ENCODE results near the gene ACSL3.

ACSL3 gene

DNA sequence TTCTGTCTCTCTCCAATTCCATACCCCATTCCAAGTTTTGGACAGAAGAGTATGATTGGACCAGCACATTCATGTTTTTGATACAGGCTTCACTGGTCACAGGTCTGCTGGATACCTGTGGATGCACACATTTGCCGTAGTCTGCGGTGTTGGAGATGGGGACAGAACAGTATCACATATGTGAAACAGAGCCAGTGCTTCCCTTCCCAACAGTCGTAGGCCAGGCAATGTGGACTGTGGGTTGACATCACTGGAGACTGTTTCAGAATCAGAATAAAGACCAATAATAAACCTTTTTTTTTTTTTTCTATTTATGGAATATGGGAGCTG is 18.7 kb downstream of the ACSL3 start:
- no peak for DNase-seq (ENCODE audit: low read depth in 2 of 2)

DNA sequence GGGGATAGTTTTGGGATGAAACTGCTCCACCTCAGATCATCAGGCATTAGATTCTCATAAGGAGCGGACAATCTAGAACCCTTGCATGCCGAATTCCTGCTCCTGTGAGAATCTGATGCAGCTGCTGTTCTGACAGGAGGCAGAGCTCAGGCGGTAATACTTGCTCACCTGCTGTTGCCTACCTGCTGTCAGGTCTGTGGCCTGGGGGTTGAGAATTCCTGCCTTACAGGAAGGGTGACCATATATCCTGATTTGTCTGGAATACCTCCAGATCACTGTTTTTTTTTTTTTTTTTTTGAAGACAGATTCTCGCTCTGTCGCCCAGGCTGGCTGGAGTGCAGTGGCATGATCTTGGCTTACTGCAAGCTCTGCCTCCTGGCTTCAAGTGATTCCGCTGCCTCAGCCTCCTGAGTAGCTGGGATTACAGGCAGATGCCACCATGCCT is 21.7 kb downstream of the ACSL3 start:
- DNase-seq (ENCODE audit: low read depth in 2 of 2) = no peak

DNA sequence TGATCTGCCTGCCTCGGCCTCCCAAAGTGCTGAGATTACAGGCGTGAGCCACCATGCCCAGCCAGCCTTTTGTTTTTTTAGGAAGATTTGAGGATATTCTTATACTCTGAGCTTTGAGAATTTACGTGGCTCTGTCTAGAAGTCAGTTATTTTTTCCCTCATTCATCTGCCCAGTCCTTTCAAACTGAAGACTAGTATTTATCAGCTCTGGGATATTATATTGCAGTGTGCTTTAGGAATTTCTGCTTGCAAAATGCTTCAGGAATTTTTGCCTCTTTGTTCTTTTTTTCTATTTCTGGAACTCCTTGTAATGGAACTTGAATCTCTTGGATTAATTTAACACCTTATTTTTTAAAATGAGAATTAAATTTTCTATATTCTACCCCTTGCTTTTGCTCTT is 22.6 kb downstream of the ACSL3 start:
- DNase-seq (ENCODE audit: low read depth in 2 of 2) = no peak

DNA sequence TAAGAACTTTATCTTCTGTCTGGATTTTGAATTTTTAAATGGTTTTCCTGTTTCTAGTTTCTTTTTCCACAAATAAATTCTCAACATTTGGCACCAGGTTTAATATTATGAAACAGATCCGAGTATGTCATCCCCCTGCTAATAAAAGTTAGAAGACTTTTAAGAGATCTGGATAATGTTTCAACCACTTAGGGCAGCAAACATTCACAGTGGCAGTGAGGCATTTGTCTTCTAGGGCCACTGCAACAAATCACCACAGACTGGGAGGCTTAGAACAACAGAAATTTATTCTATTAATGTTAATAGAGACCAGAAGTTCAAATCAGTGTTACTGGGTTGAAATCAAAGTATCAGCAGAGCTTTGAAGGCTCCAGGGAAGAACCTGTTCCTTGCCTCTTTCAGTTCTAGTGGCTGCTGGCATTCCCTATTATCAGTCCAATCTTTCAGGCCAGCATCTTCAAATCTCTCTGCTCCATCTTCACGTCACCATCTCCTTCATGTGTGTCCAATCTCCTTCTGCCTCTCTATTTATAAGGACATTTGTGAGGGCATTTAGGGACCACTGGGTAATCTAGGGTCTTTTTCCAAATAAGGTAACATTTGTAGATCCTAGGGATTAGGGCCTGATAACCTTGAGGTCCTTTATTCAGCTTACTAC is 23.4 kb downstream of the ACSL3 start:
- DNase-seq (ENCODE audit: low read depth in 2 of 2) = no peak

DNA sequence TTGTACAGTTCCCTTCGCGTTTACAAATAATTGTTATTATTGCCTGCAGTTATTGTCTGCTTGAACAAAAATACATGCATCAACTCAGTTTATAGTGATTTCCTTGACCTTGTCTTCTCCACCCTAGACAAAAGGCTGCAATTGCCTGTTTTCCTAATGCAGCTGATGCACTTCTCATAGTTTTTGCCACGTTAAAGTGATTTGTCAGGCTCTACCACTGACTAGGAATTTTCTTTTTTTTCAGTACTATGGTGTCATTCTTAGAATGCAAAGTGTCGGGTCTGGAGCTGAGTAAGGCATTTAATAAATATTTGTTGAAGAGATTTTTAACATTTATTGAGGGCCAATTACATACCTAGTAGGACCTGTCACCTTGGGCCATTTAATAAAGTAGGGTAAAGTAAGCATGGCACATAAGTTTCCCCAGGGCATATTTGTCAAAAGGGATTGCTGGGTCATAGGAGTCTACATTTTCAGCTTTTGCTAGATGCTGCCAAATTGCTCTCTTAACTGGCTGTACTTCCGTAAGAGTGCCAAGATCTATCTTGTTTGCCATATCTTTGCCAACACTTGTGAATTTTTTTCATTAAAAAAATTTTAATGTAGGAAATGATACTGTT is 24.1 kb downstream of the ACSL3 start:
- DNase-seq (ENCODE audit: low read depth in 2 of 2) = no peak

DNA sequence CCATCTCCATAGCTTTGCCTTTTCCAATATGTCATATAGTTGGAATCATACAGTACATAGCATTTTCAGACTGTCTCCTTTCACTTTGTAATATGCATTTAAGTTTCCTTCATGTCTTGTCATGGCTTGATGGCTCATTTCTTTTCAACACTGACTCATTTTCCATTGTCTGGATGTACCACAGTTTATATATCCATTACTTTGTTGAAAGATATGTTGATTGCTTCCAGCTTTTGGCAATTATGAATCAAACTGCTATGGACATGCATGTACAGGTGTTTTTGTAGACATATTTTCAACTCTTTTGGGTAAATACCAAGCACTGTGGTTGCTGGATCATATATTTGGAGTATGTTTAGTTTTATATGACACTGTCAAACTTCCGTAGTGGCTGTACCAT is 26.3 kb downstream of the ACSL3 start:
- no peak for DNase-seq (ENCODE audit: low read depth in 2 of 2)

DNA sequence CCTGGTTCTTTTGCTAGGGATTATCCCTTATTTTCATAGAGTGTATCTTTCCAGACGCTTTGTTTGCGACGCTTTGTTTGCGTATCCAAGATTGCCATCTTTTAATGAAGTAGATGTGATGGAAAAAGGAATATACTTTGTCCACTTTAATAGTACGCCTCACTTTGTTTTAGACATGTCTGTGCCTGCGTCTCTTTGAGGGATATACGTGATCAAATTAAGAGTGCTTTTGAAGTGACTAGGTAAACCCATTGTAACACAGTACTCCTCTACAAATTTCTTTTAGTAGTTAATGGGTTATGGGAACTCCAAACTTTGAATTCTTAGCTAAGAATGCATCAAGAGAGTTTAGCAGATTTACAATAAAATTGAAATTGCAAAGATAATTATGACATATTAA is 27.9 kb downstream of the ACSL3 start:
- no peak for DNase-seq (ENCODE audit: low read depth in 2 of 2)

DNA sequence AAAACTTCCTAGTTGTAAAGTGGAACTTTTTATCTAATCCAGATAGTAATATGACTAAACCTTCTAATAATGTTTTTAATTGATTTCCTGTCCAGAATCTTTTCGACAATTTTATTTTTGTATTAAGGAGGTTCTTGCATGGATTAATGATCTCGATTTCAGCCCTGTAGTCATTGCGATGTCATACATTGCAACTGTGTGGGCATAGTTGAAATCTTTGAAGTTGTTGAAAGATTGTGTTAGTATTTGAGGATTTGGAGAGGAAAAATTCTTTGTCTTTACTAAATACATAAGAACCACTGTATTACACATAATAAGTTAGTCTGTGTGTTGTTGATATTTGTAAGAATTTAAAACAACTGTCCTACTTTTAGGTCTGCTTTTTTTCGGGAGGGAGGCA is 31.1 kb downstream of the ACSL3 start:
- no peak for DNase-seq (ENCODE audit: low read depth in 2 of 2)

DNA sequence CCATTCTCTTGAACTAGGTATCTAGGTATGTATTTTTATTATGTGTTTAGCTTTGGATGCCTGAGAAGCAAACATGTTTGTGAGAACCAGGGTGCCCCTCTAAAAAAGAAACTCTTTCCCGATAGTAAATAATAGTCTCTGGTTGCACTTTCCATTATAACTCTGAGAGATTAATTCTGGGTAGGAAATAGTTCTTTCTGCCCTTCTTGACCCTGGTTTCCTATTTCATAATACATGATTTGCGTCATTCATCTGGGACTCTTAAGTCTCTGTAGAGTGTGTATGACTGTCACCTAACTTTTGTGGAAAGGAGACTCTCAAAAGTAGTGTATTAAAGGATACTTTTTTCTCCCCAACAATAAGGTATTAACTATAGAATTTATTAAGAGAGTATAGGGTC is 31.5 kb downstream of the ACSL3 start:
- DNase-seq (ENCODE audit: low read depth in 2 of 2) = no peak

DNA sequence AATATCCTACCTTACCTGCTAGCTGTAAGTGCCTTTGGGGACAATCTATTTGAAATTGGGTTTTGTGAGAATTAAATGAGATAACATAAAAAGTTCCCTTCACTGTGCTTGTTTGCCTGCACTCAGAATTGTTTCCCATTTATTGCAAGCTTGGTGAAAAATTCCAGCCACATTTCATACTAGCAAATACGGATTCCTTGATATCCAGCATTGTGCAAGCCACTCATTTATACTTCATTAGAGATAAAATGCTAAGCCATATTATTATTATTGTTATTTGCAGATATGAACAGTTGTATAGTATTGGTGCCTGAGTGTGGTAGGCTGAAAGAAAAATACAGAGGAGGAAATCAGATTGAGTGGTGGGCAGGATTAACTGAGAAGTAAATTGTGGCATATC is 31.9 kb downstream of the ACSL3 start:
- no peak for DNase-seq (ENCODE audit: low read depth in 2 of 2)

DNA sequence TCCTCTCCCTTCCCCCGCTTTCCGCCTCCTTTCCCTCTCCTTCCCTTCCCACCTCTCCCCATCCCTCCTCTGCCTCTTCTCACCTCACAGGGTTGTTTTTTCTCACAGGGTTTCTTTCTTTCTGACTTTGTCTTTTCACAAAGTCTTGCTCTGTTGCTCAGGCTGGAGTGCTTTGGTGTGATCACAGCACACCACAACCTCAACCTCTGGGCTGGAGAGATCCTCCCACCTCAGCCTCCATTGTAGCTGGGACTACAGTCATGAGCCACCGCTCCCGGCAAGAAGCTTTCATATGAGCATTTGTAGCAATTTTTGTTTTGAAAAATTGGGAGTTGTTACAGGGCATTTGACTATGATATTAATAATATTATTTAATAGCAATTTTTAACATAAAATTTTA is 32.9 kb downstream of the ACSL3 start:
- no peak for DNase-seq (ENCODE audit: low read depth in 2 of 2)

DNA sequence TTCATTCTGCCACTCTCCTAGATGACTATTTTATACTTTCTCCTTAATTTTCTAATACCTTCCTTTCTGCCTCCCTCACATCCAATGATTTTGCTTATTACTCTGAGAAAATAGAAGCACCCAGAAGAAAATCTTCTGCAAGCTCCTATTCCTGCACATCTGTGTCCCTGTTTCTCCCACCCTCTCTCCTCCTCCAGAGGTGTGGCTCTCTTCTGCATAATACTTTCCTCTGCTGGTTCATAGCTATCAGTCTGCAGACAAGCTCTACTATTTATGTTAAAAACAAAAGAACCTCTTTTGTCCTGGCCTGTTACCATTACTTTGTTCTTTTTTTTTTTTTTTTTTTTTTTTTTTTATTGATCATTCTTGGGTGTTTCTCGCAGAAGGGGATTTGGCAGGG is 34.3 kb downstream of the ACSL3 start:
- DNase-seq (ENCODE audit: low read depth in 2 of 2) = no peak

DNA sequence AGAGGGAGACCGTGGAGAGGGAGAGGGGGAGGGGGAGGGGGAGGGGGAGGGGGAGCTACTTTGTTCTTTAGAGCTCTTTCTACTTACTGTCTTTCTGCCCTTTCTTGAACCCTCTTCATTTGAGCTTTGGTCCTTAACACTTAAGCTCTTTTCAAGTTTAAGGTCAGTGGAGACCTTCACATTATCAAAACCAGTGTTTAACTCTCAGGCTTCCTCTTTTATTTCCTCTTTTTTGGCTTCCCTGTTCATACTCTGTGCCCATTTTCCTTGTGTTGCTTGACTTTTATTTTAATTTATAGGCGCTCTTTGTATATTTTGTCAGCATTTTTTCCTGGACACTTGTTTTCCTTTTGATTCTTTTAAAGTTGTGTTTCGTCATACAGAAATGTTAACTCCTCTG is 37.1 kb downstream of the ACSL3 start:
- no peak for DNase-seq (ENCODE audit: low read depth in 2 of 2)

DNA sequence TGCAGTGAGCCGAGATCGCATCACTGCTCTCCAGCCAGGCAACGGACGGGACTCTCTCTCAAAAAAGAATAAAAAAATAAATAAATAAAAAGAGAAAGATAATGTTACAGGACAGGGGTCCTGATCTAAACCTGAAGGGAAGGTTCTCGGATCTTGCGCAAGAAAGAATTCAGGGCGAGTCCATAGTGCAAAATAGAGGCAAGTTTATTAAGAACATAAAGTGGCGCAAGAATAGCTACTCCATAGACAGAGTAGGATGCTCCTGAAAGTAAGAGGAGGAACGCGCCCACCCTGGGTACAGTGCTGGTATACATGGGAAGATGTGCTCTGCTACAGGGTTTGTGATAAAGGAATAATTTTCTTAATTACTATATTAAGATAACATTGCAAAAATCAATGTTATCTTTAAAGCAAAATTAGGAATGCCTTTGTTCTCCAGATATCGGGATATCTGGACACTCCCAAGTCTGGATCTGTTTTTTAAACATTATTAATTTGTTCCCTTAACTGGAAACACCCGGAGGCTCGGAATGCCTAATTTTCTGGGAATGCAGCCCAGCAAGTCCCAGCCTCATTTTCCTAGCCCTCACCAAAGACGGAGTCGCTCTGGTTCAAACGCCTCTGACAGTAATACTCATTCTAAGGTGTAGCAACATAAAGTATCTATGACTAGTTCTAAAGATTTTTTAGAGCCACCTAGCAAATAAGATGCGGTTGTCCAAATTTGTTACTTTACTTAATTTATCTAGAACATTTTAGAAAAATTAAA is 38.8 kb downstream of the ACSL3 start:
- no peak for DNase-seq (ENCODE audit: low read depth in 2 of 2)

DNA sequence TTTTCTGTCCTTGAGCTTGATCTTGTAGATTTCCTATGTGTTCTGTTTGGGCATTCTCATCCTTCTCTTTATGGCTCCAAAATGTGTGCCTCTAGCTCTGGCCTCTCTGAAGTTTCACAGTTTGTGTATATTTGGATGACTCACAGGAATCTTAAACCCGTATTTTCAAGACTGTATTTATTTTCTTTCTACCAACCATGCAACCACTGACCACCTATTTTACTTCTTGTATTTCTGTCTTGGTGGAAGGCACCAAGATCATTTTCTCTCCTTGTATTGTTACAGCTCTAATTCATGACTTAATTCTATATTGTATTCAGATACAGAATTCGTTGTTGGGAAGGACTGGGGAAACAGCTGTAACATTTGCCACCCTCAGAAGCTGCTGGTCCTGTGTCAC is 39.5 kb downstream of the ACSL3 start:
- no peak for DNase-seq (ENCODE audit: low read depth in 2 of 2)

DNA sequence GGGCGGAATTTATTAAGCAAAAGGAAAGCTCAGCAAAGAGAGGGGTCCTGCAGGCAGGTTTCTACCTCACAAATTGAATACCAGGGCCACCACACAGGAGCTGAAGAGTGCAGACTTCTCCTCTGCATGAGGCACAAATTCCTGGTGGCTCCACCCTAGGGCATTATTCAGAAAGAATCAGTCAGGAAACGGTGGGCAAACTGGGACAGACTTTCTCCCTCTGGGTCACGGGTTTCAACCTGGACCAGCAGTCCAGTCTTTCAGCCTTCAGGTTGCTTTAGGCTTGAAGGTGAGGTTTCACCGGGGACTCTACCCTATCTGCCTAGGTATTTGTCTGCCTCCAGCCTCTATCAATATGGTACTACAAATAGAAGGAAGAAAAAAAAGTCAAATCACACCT is 41.8 kb downstream of the ACSL3 start:
- DNase-seq (ENCODE audit: low read depth in 2 of 2) = no peak

DNA sequence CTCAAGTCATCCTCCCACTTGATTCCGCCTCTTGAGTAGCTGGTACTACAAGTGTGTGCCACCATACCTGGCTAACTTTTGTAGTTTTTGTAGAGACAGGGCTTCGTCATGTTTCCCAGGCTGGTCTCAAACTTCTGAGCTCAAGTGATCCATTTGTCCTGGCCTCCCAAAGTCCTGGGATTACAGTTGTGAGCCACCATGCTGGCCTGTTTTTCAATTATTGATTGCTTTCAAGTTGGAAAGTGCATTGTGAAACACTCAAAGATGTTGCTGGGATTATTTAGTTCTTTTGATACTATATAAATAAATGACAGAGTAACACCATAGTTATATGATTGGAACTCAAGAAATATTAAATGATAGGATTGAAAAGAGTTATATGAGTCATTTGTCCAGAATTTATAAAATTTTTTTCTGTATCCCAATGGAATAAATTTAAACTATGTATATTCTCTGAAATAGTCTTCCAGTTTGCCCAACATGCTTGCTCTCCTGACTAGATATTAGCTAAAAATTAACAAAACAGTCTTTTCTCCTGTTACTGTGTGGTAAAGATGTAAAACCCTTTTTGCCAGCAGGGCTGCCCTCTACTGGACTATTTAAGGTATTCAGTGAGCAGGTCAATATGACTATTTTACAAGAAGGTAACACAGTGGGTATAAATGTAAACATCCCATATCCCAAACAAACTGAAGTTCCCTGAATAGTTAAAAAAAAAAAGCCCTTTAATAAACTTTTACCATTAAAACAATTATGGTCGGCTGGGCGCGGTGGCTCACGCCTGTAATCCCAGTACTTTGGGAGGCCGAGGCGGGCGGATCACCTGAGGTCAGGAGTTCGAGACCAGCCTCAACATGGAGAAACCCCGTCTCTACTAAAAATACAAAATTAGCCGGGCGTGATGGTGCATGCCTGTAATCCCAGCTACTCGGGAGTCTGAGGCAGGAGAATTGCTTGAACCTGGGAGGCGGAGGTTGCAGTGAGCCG is 42.7 kb downstream of the ACSL3 start:
- no peak for DNase-seq (ENCODE audit: low read depth in 2 of 2)

DNA sequence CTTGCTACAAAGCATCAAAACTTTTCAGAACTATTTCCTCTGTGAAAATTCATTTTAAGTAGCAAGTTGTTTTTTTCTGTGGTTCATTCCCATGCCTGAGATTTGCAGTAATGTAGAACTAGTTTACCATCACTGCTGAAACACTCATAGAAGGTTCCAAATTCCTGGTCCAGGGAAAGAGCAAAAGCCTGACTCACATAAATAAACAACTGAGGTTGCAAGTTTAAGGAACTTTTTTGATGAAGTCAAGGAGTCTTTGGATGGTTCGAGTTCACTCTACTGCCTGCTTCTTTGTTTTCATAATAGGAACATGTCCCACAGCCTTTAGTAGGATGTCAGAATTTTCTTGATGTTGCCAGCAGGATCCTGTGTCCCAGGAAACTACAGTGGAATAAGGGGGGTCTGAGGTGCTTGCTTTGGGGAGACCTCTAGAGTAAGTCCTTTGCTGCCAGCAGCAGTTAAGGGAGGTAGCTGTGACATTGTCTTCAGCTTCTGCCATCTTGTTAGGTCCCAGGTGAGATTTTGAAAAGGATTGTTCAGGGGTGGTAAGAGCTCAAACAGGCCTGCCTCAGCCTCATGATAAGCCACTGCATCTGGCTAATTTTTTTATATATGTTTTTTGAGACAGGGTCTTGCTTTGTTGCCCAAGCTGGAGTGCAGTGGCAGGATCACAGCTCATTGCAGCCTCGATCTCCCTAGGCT is 43.9 kb downstream of the ACSL3 start:
- no peak for DNase-seq (ENCODE audit: low read depth in 2 of 2)

DNA sequence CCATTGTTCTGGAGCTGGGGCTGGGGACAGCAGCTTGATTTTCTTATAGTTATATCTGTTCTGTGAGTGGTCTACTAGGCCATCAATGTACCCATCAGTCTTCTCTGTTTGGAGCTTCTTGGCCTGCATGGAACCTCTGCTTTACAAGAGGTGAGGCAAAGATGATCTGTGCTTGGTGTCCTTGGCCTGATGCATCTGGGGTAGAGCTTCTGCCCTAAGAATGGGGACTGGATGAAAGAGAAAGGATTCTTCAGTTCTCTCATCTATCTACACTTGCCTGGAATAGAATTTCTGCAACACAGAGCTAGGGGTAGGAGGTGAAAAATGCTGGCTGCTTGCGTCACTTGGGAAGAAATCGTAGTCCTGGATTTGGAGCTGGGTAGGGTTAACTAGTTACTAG is 46.2 kb downstream of the ACSL3 start:
- no peak for DNase-seq (ENCODE audit: low read depth in 2 of 2)

DNA sequence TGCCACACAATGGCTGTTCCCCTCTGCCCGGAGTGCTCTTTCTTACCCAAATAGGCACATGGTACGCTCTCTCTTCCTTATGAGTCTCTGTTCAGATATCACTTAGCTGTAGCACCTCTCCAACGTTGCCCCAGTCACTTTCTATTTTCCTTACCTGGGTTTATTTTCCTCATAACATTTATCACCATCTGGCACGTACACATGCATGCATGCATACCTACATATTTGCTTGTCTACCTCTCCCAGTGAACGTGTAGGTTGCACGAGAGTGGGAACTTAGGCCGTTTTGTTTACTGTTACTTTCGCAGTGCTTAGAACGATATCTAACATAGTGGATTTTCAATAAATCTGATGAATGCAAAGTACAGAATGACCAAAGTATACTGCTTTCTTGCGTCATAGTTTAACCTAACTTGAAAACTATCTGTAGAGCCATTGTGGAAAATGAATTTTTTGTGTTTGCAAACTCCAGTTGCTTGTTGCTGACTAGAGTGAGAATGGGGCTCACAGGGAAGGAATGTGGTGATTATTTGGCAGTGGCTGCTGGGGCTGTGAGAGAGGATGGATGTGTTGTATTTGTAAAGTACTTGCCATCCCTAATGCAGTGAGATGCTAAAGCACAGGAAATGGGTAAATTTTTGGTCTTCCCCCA is 47.1 kb downstream of the ACSL3 start:
- DNase-seq (ENCODE audit: low read depth in 2 of 2) = no peak

DNA sequence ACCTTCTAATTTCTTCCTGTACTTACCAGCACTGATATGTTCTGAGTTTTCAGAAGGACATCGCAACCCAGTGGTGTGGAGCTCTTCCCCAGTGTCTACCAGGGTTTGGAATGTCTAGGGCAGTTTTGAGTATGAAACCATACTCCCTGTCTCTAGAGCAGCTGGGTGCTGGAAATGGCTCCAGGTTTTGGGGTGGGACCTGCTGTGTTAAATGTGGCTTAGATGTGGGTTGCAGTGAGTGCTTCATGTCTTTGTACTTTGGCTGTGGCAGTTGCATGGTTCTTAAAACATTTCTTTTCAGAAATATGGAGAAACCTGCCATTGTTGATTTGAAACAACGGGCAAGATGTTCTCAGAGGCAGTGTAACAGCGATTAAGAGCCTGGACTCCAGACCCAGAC is 48.5 kb downstream of the ACSL3 start:
- DNase-seq (ENCODE audit: low read depth in 2 of 2) = no peak
